H1 (cell line): ENCODE measurements around the gene IRF2BP2. TPM values are rescaled to one million over a fixed set of nuclear protein-coding genes. Genes with fewer than 3 reads are reported as not detected.

ENCODE experiments used
- polyA plus RNA-seq, 7 experiments: library from polyadenylated mRNA; depleted of rRNA in 3 of 7; stranded (reverse) in 5 of 7; unstranded in 2 of 7; fragments of >200 nt in 5 of 7; fragments of 200-250 nt in 2 of 7; gene quantifications; 1 replicate in 5 of 7; 2 replicates in 1 of 7; 4 replicates in 1 of 7; pipeline versions ENCODE4 v1.2.1 to v1.2.3, GENCODE V29; 2011 to 2013; ENCODE audit warnings: missing spikeins in 2 of 7, mixed read lengths in 2 of 7
- small RNA-seq: library from polyadenylated mRNA; stranded (forward); fragments of <200 nt; extraction: miRNeasy Mini kit (QIAGEN cat#:217004); gene quantifications from one replicate; pipeline ENCODE3, GENCODE V24; 2013; ENCODE audit not compliant: insufficient read depth
- total RNA-seq: library from RNA; stranded (reverse); fragmentation: NEBNext Ultra II Directional; extraction: Animal tissue kit (Norgen Biotek cat#: 25700); gene quantifications from 2 replicates; pipeline ENCODE4 v1.2.1, GENCODE V29; 2021

Gene IRF2BP2
- total and polyA plus RNA-seq, 2 of the 8 experiments (the other 6 are each of a cell fraction or from before 2014, with no cell fraction given): 24.9 to 67.5 TPM

Small RNA genes lying within 50 kb of the gene (small RNA-seq; reads per million reads assigned to genes)
- gene RF00096: not detected

Other genes with a start within 250 kb of the IRF2BP2 start
- gene COA6, start 236.7 kb downstream of the IRF2BP2 start, total RNA-seq: 40.4 and 44.9 TPM in 2 replicates
- 22.9 and 24.9 TPM in 2 replicates for gene COA6, start 236.7 kb downstream of the IRF2BP2 start, polyA plus RNA-seq (2011; rRNA removed)
- gene TARBP1, start 131.0 kb downstream of the IRF2BP2 start, total RNA-seq: 18.6 and 21.9 TPM in 2 replicates
- 18.8 and 32.3 TPM in 2 replicates for gene TARBP1, start 131.0 kb downstream of the IRF2BP2 start, polyA plus RNA-seq (2011; rRNA removed)